GM18858 (cell line): ENCODE measurements around the gene FGD4.

Experiments
- ATAC-seq: cut with Tn5 transposase; IDR thresholded peaks from one replicate; pipeline ENCODE4 v1.9.1; 2021; ENCODE audit not compliant: unreplicated experiment

FGD4 gene

DNA sequence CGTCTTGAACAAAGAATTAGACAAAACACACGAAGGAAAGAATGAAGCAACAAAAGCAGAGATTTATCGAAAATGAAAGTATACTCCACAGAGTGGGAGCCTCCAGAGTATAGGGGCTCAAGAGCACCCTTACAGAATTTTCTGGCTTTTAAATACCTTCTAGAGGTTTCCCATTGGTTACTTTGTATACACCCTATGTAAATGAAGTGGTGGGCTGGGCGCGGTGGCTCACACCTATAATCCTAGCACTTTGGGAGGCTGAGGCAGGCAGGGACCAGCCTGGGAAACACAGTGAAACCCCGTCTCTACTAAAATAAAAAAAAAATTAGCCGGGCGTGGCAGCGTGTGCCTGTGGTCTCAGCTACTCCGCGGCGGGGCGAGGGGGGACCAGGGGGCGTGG lies 266.7 kb downstream of the FGD4 start:
- ATAC-seq: no peak

DNA sequence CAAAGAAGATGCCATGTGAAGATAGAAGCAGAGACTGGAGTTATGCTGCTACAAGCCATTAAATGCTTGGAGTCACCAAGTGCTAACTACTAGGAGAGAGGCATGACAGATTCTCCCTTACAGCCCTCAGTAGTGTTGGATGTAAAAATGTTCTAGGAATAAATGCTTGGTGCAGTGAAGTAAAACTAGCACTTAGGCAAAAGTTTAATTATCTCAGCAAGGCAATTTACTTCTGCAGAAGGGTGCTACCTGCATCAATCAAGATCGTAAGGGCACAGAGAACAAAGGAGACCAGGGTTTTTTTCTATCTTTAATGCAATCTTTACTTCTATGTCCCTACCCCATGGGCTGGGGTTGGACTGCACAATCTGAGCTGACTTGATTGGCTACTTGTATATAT lies 270.2 kb downstream of the FGD4 start:
- no peak for ATAC-seq

DNA sequence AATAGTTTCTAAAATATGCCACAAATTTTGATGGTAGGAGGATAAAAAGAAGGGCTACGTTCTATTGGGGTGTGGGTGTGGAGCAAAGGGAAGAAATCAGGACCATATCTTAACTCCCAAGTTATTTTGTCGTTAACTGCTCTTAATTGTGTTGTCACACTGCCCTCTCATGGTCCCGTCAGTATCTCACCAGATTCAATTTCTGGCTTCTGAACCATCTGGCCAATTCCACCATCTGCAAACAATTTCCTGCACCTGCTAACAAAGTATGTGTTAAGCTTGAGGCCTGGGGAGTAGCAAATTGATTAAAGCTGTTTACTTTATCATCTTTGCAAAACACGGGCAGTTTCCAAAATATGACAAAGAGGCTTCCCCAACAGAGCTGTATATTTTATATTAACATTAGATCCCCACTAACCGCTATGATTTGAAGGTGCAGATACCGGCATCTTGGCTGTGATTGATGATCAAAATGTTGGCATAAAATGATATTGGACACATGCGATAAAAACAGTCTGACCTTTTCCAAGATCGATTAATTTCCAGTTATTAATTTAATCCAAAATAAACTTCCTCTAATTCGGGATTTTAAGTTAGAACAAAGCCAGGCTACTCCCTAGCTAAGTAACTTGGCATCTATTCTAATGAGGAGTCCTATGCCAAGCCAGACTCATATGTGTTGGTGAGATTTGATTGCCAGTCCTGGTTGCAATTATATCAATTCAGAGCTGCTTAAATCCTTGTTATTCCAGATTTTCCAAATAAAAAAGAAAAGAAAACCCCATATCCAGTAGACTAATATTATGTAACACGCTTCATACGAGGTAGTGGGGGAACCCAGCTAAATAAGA lies 272.8 kb downstream of the FGD4 start:
- no peak for ATAC-seq

DNA sequence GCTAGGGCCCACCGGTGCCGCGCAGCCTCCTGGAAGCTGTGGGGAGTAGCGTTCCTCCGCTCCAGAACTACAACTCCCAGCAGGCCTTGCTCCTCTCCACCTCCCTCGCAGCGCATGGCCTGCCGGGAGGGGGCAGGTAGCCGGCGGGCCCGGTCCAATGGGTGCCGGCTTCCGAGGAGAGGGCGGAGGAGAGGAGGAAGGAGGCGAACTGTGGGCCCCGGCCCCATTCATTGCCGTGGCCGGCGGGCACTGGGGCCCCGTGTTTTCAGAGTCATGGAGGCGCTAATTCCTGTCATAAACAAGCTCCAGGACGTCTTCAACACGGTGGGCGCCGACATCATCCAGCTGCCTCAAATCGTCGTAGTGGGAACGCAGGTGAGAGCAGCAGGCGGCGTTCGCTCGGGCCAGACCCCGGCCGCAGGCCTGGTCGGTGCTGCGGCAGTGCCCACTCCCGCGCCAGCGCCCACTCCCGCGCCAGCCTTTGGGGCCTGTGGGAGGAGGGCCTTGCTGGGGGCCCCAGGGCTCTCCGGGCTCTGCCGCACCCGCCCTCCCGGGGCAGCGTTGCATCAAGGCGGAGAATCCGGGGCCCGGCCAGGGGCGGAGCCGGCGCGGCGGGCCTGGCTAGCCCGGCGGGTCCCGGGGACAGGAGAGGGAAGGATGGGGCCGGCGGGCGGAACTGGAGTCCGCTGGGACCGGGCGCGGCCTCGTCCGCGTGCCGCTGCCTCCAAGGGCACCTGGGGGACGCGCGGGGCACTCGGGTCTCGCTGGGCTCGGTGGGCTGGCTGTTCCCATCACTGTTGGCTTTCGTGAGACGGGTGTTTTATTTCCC lies 279.9 kb downstream of the FGD4 start, which contains the start of gene DNM1L:
Gene DNM1L, plus strand, starts transcription at position 211 of the 829 bp plus-strand sequence. Its CDS starts 63 bp downstream, at position 274.
- ATAC-seq: peak; percentile 95

DNA sequence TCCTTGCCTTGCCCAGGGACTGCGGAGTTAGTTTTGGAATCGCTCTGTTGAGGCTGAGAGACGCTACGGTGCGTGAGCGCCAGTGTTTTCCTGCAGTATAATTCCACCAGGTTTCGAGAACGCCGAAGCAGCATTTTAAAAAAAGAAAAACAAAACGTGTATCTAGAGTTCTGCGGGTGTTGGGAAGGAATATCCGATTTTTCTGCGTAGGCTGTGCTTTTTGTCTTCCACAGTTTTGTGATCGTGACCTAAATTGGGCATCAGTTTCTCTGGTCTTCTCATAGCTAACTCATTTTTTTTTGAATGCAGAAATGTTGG lies 280.5 kb downstream of the FGD4 start:
- ATAC-seq: no peak

DNA sequence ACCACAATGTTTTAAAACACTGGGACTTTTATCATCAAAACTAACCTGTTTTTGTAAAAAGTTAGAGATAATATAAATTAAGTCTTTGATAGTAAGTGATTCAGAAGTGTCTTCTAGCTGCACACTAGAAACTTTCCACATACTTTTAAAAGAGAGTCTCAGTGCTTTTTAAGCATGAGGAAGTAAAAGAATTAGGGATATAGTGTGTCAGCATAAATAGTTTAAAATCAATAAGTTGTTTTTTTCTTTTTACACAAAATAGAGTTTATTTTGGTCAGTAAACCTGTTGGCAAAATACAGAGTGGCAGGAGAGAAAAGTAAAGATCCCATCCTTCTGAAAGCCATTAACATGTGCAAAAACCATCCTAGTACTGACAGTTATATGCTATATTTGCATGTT lies 281.4 kb downstream of the FGD4 start:
- no peak for ATAC-seq

DNA sequence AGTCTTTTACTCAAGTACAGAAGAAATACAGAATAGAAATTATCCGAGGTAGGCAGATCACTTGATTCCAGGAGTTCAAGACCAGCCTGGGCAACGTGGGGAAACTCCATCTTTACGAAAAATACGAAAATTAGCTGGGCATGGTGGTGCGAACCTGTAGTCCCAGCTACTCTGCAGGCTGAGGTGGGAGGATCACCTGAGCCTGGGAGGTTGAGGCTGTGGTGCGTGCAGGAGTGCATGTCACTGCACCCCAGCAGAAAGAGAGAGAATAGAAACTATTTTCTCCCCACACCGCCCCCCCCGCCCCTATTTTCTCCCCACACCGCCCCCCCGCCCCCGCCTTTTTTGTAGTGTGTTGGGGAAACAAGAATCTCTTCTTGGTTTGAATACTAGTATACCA lies 281.9 kb downstream of the FGD4 start:
- no peak for ATAC-seq

DNA sequence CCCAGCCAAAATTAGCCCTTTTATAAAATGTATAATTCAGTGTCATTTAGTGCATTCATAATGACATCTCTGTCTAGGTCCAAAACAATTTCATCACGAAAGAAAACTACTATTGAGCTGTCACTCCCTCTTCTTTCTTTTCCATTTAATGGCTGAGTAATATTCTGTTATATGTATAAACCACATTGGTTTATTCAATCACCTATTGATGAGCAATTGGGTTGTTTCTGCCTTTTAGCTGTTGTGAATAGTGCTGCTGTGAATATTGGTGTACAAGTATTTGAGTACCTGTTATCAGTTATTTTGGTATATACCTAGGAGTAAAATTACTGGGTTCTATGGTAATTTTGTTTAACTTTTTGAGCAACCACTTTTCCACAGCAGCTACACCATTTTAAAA lies 287.0 kb downstream of the FGD4 start:
- ATAC-seq: no peak

DNA sequence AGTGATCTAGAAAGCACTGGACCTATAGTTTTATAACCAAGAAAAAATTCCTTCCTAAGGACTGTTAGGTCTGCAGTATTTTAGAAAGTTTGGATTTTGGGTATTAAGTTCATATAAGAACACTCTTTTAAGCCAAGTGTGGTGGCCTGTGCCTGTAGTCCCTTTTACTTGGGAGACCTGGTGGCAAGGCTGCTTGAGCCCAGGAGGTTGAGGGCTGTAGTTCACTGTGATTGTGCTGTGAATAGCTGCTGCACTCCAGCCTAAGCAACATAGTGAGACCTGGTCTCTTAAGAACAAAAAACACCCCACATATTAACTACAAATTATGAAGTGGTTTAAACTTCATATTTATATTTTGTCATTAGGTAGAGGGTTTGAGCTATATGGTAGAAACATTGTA lies 289.4 kb downstream of the FGD4 start:
- ATAC-seq: no peak

DNA sequence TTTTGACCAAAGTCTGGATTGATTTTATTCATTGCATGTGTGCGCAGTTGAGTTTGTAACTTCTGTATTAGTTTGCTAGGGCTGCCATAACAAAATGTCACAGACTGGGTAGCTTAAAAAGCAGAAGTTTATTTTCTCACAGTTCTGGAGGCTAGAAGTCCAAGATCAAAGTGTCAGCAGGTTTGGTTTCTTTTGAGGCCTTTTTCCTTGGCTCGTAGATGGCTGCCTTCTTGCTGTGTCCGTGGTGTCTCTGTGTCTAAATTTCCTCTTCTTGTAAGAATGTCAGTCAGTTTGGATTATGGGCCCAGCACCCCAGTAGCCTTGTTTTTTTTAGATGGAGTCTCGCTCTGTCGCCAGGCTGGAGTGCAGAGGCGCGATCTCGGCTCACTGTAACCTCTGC lies 291.6 kb downstream of the FGD4 start:
- no peak for ATAC-seq

DNA sequence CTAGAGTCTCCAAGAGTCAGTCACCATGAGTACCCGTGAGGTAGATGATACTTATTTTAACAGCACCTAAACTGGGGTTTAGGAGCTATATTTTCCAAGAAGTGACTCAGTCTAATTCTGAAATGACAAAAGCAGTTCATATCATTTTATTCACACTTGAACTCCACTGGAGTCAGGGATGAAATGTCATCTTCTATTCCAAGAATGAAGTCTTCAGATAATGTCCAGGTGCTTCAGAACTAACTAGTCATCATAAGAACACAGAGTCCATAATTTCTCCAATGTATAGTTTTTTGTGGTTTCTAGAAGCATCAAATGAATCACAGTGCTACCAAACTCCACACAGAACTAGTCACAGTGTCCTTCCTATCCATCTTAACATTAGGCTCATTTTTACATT lies 293.0 kb downstream of the FGD4 start:
- no peak for ATAC-seq

DNA sequence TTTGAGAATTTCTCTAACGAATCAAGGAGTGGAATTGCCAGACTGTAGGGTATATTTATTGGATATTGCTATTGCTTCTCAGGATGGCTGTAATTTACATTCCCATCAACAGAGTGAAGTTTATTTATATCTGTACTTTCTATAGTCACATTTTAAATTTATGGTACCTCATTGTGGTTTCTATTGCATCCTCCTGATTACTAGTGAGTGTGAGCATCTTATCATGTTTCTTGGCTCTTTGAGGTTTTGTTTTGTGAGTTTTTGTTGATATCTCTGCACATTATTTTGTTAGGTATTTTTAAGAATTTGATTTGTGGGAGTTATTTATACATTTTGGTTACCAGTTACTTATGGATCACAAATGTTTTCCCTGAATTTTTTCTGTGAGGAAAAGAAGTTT lies 293.7 kb downstream of the FGD4 start:
- ATAC-seq: no peak
